HepG2 (cell line): Measurements from ENCODE around the gene TAL2. TPM values are rescaled to one million over a fixed set of nuclear protein-coding genes. Genes with fewer than 3 reads are reported as not detected.

ENCODE experiments used
- ATF7 ChIP-seq, 2 experiments: fragments of 450-650 bp in 1 of 2; sonication (generic) in 1 of 2; formaldehyde crosslinking in 1 of 2; IDR thresholded peaks; 2 replicates each; pipeline versions ENCODE4 v1.4.0 to v1.6.1; 2016 to 2020; ENCODE audit warnings: antibody characterized with exemption in 1 of 2, mild to moderate bottlenecking in 1 of 2, missing genetic modification reagents in 1 of 2
- DPF2 ChIP-seq: sonication (generic); formaldehyde crosslinking; IDR thresholded peaks from 2 replicates; pipeline ENCODE4 v1.4.0; 2020; ENCODE audit warnings: mild to moderate bottlenecking, low read depth, missing genetic modification reagents, borderline replicate concordance
- EED ChIP-seq: sonication (generic); formaldehyde crosslinking; IDR thresholded peaks from 2 replicates; pipeline ENCODE4 v1.5.0; 2020; ENCODE audit warnings: mild to moderate bottlenecking, missing genetic modification reagents
- FOXJ3 ChIP-seq: sonication (generic); formaldehyde crosslinking; IDR thresholded peaks from 2 replicates; pipeline ENCODE4 v1.4.0; 2020; ENCODE audit warnings: missing genetic modification reagents, mild to moderate bottlenecking, borderline replicate concordance
- FOXO1 ChIP-seq: sonication (generic); formaldehyde crosslinking; IDR thresholded peaks from 2 replicates; pipeline ENCODE4 v1.4.0; 2020; ENCODE audit warnings: missing genetic modification reagents
- GATA4 ChIP-seq: sonication (generic); IDR thresholded peaks from 2 replicates; pipeline ENCODE4 v1.6.1; 2016; ENCODE audit warnings: antibody characterized with exemption, low read depth, borderline replicate concordance
- GZF1 ChIP-seq: sonication (generic); formaldehyde crosslinking; IDR thresholded peaks from 2 replicates; pipeline ENCODE4 v1.5.1; 2020; ENCODE audit warnings: mild to moderate bottlenecking, missing genetic modification reagents
- HNRNPK ChIP-seq: fragments of 200-400 bp; formaldehyde crosslinking; IDR thresholded peaks from 2 replicates; pipeline ENCODE4 v1.6.1; 2018; ENCODE audit warnings: low read length, low read depth, moderate library complexity, mild to moderate bottlenecking; ENCODE audit not compliant: poor library complexity, severe bottlenecking
- JARID2 ChIP-seq: sonication (generic); formaldehyde crosslinking; IDR thresholded peaks from 2 replicates; pipeline ENCODE4 v1.8.1; 2023; ENCODE audit warnings: missing genetic modification reagents, inconsistent platforms; ENCODE audit not compliant: insufficient replicate concordance
- MED8 ChIP-seq: sonication (generic); formaldehyde crosslinking; IDR thresholded peaks from 2 replicates; pipeline ENCODE4 v1.8.1; 2023; ENCODE audit warnings: mild to moderate bottlenecking, missing genetic modification reagents; ENCODE audit not compliant: insufficient replicate concordance
- PBX2 ChIP-seq: IDR thresholded peaks from 2 replicates; pipeline ENCODE4 v1.6.1; 2016; ENCODE audit warnings: control low read depth
- RCOR2 ChIP-seq: IDR thresholded peaks from 2 replicates; pipeline ENCODE4 v1.6.1; 2016; ENCODE audit warnings: missing biosample characterization, missing genetic modification reagents
- SNAPC2 ChIP-seq: sonication (generic); formaldehyde crosslinking; IDR thresholded peaks from 2 replicates; pipeline ENCODE4 v1.8.1; 2022; ENCODE audit warnings: mild to moderate bottlenecking, missing genetic modification reagents
- TP53 ChIP-seq: sonication (generic); formaldehyde crosslinking; conservative IDR thresholded peaks from 2 replicates; pipeline ENCODE4 v1.4.0; 2020; ENCODE audit warnings: missing genetic modification reagents
- XRCC5 ChIP-seq: fragments of 200-400 bp; formaldehyde crosslinking; optimal IDR thresholded peaks from 2 replicates; pipeline ENCODE3; 2017; ENCODE audit warnings: mild to moderate bottlenecking, low read length
- ZBTB33 ChIP-seq: sonication (generic); formaldehyde crosslinking; IDR thresholded peaks from 2 replicates; pipeline ENCODE4 v1.4.0; 2020; ENCODE audit warnings: missing genetic modification reagents
- ZC3H13 ChIP-seq: sonication (generic); formaldehyde crosslinking; IDR thresholded peaks from 2 replicates; pipeline ENCODE4 v1.8.1; 2023; ENCODE audit warnings: mild to moderate bottlenecking, missing genetic modification reagents, moderate library complexity
- ZNF547 ChIP-seq: sonication (generic); formaldehyde crosslinking; IDR thresholded peaks from 2 replicates; pipeline ENCODE4 v1.5.1; 2020; ENCODE audit warnings: mild to moderate bottlenecking, missing genetic modification reagents
- polyA plus RNA-seq, 8 experiments: library from polyadenylated mRNA; depleted of rRNA in 3 of 8; stranded (reverse) in 7 of 8; unstranded in 1 of 8; fragments of >200 nt; fragmentation: Illumina TruSeq in 4 of 8; extraction: Trizol in 4 of 8; gene quantifications; 2 replicates each; pipeline versions ENCODE4 v1.2.1 to v1.2.3, GENCODE V29; 2011 to 2016; ENCODE audit warnings: low read depth in 4 of 8, missing spikeins in 1 of 8, mixed read lengths in 1 of 8; ENCODE audit not compliant: insufficient read depth in 1 of 8
- total RNA-seq, 5 experiments: library from RNA; depleted of rRNA; stranded (reverse); fragments of >200 nt; fragmentation: Illumina TruSeq; extraction: Trizol; gene quantifications; 2 replicates each; pipeline ENCODE4 v1.2.3, GENCODE V29; 2016; ENCODE audit warnings: low read depth in 1 of 5
- TF ChIP-seq, protein P1 (sequence below): sonication (generic); formaldehyde crosslinking; IDR thresholded peaks from 2 replicates; pipeline ENCODE4 v1.5.0; 2020; ENCODE audit warnings: missing genetic modification reagents
- TF ChIP-seq, protein P2 (sequence below): sonication (generic); formaldehyde crosslinking; IDR thresholded peaks from 2 replicates; pipeline ENCODE4 v1.5.0; 2020; ENCODE audit warnings: mild to moderate bottlenecking, missing genetic modification reagents, borderline replicate concordance

Gene TAL2
- total and polyA plus RNA-seq, 2 of the 13 experiments (the other 11 are each of a cell fraction or from before 2014, with no cell fraction given): 0.22 TPM; not detected in 1

- TF ChIP-seq RCOR2 (CRISPR knock-in tag) (no peak), TP53 (CRISPR knock-in tag) (no peak), JARID2 (no peak), ATF7 (IDR thresholded peaks at IDR 0.05) (no peak), ATF7 (CRISPR knock-in tag; IDR thresholded peaks at IDR 0.05) (no peak), HNRNPK (no peak), ZC3H13 (no peak), EED (CRISPR knock-in tag) (no peak), GATA4 (no peak), FOXO1 (CRISPR knock-in tag) (no peak), ZNF547 (no peak), SNAPC2 (CRISPR knock-in tag) (no peak), PBX2 (CRISPR knock-in tag) (no peak), XRCC5 (no peak), ZBTB33 (CRISPR knock-in tag) (no peak), GZF1 (CRISPR knock-in tag) (no peak), FOXJ3 (peak; percentile 34; the same call in 1 of the 2 replicates), MED8 (CRISPR knock-in tag) (no peak), DPF2 (CRISPR knock-in tag) (no peak)
- TF ChIP-seq, protein P1, sequence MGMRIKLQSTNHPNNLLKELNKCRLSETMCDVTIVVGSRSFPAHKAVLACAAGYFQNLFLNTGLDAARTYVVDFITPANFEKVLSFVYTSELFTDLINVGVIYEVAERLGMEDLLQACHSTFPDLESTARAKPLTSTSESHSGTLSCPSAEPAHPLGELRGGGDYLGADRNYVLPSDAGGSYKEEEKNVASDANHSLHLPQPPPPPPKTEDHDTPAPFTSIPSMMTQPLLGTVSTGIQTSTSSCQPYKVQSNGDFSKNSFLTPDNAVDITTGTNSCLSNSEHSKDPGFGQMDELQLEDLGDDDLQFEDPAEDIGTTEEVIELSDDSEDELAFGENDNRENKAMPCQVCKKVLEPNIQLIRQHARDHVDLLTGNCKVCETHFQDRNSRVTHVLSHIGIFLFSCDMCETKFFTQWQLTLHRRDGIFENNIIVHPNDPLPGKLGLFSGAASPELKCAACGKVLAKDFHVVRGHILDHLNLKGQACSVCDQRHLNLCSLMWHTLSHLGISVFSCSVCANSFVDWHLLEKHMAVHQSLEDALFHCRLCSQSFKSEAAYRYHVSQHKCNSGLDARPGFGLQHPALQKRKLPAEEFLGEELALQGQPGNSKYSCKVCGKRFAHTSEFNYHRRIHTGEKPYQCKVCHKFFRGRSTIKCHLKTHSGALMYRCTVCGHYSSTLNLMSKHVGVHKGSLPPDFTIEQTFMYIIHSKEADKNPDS (CRISPR knock-in tag): no peak
- TF ChIP-seq, protein P2, sequence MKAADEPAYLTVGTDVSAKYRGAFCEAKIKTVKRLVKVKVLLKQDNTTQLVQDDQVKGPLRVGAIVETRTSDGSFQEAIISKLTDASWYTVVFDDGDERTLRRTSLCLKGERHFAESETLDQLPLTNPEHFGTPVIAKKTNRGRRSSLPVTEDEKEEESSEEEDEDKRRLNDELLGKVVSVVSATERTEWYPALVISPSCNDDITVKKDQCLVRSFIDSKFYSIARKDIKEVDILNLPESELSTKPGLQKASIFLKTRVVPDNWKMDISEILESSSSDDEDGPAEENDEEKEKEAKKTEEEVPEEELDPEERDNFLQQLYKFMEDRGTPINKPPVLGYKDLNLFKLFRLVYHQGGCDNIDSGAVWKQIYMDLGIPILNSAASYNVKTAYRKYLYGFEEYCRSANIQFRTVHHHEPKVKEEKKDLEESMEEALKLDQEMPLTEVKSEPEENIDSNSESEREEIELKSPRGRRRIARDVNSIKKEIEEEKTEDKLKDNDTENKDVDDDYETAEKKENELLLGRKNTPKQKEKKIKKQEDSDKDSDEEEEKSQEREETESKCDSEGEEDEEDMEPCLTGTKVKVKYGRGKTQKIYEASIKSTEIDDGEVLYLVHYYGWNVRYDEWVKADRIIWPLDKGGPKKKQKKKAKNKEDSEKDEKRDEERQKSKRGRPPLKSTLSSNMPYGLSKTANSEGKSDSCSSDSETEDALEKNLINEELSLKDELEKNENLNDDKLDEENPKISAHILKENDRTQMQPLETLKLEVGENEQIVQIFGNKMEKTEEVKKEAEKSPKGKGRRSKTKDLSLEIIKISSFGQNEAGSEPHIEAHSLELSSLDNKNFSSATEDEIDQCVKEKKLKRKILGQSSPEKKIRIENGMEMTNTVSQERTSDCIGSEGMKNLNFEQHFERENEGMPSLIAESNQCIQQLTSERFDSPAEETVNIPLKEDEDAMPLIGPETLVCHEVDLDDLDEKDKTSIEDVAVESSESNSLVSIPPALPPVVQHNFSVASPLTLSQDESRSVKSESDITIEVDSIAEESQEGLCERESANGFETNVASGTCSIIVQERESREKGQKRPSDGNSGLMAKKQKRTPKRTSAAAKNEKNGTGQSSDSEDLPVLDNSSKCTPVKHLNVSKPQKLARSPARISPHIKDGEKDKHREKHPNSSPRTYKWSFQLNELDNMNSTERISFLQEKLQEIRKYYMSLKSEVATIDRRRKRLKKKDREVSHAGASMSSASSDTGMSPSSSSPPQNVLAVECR (CRISPR knock-in tag): no peak
Measured at GRCh38 chr9:105679257-105680022, 17.2 kb downstream of the TAL2 start (continued).
